Fibroblast of mammary gland (primary cell): ENCODE measurements around the gene SULT4A1.
A peak's percentile ranks its signal among the peaks of the same experiment; 100 is the strongest.

Experiments
- DNase-seq: peaks from one replicate; pipeline ENCODE4 v3.0.0-alpha.2; 2010; ENCODE audit warnings: low read depth
- H3K4me3 ChIP-seq: 2 replicates; pipeline ENCODE4 v1.5.1; 2011; ENCODE audit warnings: low read depth, mild to moderate bottlenecking, low read length, moderate library complexity; ENCODE audit not compliant: control insufficient read depth
- CTCF ChIP-seq: conservative IDR thresholded peaks from 2 replicates; pipeline ENCODE4 v1.5.1; 2011; ENCODE audit warnings: low read depth, low read length, inconsistent platforms; ENCODE audit not compliant: control insufficient read depth, insufficient read depth

The SULT4A1 gene

GRCh38 chr22:43901976-43902643, 39.8 kb upstream of the SULT4A1 start:
- peak; percentile 89 for DNase-seq
- H3K4me3 ChIP-seq: no peak overlapping the region
- no peak for TF ChIP-seq CTCF

GRCh38 chr22:43900206-43900605, 37.9 kb upstream of the SULT4A1 start:
- no peak overlapping the region for H3K4me3 ChIP-seq
- no peak for TF ChIP-seq CTCF
- no peak for DNase-seq

- TF ChIP-seq CTCF: no peak
- DNase-seq: peak; percentile 78
- no peak overlapping the region for H3K4me3 ChIP-seq
Measured at GRCh38 chr22:43897751-43898261, 35.5 kb upstream of the SULT4A1 start.

- no peak overlapping the region for H3K4me3 ChIP-seq
- DNase-seq: no peak
- TF ChIP-seq CTCF: no peak
Measured at GRCh38 chr22:43895986-43896645, 33.8 kb upstream of the SULT4A1 start.

DNA sequence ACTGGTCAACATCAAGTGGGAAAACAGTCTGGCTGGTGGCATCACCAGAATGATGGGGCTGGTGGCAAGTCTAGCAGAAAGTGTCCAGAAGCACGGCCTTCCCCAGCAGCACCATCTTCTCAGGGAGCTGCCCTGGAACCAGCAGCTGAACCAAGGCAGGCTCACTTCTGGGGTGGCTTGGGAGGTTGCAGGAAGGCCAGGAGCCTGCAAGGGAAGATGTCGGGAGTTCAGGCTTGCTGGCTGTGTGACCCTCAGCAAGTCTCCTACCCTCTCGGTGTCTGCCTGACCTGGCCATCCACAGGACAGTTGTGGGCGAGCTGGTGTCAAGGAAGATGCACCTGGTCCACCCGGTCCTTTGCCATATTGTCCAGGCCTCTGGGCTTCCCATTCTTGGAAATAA, 31.8 kb upstream of the SULT4A1 start:
- DNase-seq: no peak
- H3K4me3 ChIP-seq: no peak overlapping the region
- no peak for TF ChIP-seq CTCF

- TF ChIP-seq CTCF: no peak
- no peak overlapping the region for H3K4me3 ChIP-seq
- DNase-seq: no peak
Measured at GRCh38 chr22:43893266-43893665, 31.0 kb upstream of the SULT4A1 start.
